ENCODE data around the gene TLE5. TPM values are rescaled to one million over a fixed set of nuclear protein-coding genes. Genes with fewer than 3 reads are reported as not detected.

Gene TLE5
- total and polyA plus RNA-seq, 10 of the 15 experiments (the other 5 are each of a cell fraction or from before 2014, with no cell fraction given): 2.5 to 373 (median 154) TPM

DNA sequence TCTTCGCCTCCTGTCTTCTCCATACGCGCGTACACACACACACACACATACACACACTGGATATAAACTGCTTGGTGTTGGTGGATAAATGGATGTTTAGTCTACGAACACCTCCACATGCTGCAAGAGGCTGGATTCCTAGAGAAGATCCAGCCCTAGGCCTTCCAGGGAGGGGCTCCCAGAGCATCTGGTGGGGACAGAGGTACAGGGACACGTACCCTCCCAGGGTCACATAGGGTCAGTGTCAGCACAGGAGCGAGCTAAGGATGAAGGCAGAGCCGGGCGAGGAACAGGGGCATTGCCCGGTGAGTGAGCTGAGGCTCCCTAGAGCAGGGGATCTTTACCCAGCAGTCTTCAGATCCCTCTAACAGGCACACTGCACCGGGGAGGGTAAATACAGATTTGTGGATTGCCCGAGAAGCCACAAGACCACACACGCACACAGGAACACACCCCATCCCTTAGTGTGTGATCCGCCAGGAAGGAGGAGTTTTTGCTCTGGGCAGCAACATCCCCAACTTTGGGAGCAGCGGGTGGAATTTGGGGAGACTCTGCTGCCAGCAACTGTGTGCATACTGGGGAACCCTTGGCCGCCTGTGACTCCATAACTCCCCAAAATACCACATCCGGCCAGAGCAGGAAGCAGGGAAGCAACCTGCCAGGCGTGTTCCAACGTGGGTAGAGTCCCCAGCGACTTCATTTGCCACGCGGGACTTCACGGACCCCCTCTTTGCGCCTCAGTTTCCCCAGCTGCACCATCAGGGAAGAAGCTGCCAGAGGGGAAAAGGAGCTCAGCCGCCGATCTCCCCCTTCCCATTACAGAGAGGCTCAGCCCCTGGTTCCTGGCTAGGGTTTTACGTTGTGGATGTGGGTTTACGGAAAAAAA, 27.4 kb downstream of the TLE5 start (continued):
- TF ChIP-seq IKZF2 (IDR thresholded peaks at IDR 0.05): peak; percentile 81 to 82
- 0 out of 2 replicates have a peak, but pooled peaks have one; percentile 9 for TF ChIP-seq BCL11A (IDR thresholded peaks at IDR 0.05; ENCODE audit: low read depth, low read length)
- TF ChIP-seq GATAD2B (conservative IDR thresholded peaks at IDR 0.05; ENCODE audit: low read depth): peak; percentile 69
- no peak for TF ChIP-seq ZZZ3 (IDR thresholded peaks at IDR 0.05; ENCODE audit: control insufficient read depth, insufficient read length, low read depth)
- peak; percentile 29; the same call in 1 of the 2 replicates for TF ChIP-seq DPF2 (IDR thresholded peaks at IDR 0.05)
- no peak for TF ChIP-seq EGR1 (IDR thresholded peaks at IDR 0.05; ENCODE audit: borderline replicate concordance in 1 of 2, low read depth in 2 of 2, low read length in 2 of 2)
- no peak for TF ChIP-seq ATF7 (IDR thresholded peaks at IDR 0.05; ENCODE audit: low read depth)
- TF ChIP-seq NR2F1 (conservative IDR thresholded peaks at IDR 0.05): no peak
- TF ChIP-seq TCF3 (IDR thresholded peaks at IDR 0.05; ENCODE audit: borderline replicate concordance, insufficient read depth, low read depth, low read length): no peak
- TF ChIP-seq GABPA (IDR thresholded peaks at IDR 0.05; ENCODE audit: low read depth): peak; percentile 79
- TF ChIP-seq CBX5 (IDR thresholded peaks at IDR 0.05; ENCODE audit: low read depth): no peak
- TF ChIP-seq, protein P1, sequence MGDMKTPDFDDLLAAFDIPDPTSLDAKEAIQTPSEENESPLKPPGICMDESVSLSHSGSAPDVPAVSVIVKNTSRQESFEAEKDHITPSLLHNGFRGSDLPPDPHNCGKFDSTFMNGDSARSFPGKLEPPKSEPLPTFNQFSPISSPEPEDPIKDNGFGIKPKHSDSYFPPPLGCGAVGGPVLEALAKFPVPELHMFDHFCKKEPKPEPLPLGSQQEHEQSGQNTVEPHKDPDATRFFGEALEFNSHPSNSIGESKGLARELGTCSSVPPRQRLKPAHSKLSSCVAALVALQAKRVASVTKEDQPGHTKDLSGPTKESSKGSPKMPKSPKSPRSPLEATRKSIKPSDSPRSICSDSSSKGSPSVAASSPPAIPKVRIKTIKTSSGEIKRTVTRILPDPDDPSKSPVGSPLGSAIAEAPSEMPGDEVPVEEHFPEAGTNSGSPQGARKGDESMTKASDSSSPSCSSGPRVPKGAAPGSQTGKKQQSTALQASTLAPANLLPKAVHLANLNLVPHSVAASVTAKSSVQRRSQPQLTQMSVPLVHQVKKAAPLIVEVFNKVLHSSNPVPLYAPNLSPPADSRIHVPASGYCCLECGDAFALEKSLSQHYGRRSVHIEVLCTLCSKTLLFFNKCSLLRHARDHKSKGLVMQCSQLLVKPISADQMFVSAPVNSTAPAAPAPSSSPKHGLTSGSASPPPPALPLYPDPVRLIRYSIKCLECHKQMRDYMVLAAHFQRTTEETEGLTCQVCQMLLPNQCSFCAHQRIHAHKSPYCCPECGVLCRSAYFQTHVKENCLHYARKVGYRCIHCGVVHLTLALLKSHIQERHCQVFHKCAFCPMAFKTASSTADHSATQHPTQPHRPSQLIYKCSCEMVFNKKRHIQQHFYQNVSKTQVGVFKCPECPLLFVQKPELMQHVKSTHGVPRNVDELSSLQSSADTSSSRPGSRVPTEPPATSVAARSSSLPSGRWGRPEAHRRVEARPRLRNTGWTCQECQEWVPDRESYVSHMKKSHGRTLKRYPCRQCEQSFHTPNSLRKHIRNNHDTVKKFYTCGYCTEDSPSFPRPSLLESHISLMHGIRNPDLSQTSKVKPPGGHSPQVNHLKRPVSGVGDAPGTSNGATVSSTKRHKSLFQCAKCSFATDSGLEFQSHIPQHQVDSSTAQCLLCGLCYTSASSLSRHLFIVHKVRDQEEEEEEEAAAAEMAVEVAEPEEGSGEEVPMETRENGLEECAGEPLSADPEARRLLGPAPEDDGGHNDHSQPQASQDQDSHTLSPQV (IDR thresholded peaks at IDR 0.05): no peak
- no peak for TF ChIP-seq TCF12 (IDR thresholded peaks at IDR 0.05; ENCODE audit: low read depth, low read length)
- peak; percentile 83 for TF ChIP-seq IKZF1 (conservative IDR thresholded peaks at IDR 0.05)
- no peak for TF ChIP-seq SP1 (IDR thresholded peaks at IDR 0.05; ENCODE audit: low read depth, low read length)
- no peak for TF ChIP-seq YBX1 (IDR thresholded peaks at IDR 0.05)
- TF ChIP-seq EP300 (IDR thresholded peaks at IDR 0.05; ENCODE audit: borderline replicate concordance in 1 of 2, control insufficient read depth in 1 of 2, low read depth in 2 of 2, low read length in 2 of 2): no peak
- TF ChIP-seq SUZ12 (IDR thresholded peaks at IDR 0.05; ENCODE audit: unreplicated experiment): no peak
- TF ChIP-seq ESRRA (IDR thresholded peaks at IDR 0.05; ENCODE audit: low read length): no peak
- TF ChIP-seq JUNB (IDR thresholded peaks at IDR 0.05): no peak
- TF ChIP-seq HDAC6 (IDR thresholded peaks at IDR 0.05; ENCODE audit: unreplicated experiment): no peak
- TF ChIP-seq, protein P2, sequence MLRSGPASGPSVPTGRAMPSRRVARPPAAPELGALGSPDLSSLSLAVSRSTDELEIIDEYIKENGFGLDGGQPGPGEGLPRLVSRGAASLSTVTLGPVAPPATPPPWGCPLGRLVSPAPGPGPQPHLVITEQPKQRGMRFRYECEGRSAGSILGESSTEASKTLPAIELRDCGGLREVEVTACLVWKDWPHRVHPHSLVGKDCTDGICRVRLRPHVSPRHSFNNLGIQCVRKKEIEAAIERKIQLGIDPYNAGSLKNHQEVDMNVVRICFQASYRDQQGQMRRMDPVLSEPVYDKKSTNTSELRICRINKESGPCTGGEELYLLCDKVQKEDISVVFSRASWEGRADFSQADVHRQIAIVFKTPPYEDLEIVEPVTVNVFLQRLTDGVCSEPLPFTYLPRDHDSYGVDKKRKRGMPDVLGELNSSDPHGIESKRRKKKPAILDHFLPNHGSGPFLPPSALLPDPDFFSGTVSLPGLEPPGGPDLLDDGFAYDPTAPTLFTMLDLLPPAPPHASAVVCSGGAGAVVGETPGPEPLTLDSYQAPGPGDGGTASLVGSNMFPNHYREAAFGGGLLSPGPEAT (IDR thresholded peaks at IDR 0.05; ENCODE audit: low read depth): peak; percentile 81
- TF ChIP-seq CREM (IDR thresholded peaks at IDR 0.05; ENCODE audit: low read depth): no peak
- TF ChIP-seq MEF2B (IDR thresholded peaks at IDR 0.05; ENCODE audit: partially characterized antibody, poor library complexity, severe bottlenecking): no peak
- TF ChIP-seq BRCA1 (IDR thresholded peaks at IDR 0.05; ENCODE audit: low read depth, low read length): no peak
- no peak for TF ChIP-seq ZSCAN29 (IDR thresholded peaks at IDR 0.05)
- TF ChIP-seq TBL1XR1 (IDR thresholded peaks at IDR 0.05; ENCODE audit: low read depth, low read length): no peak
- TF ChIP-seq JUND (IDR thresholded peaks at IDR 0.05; ENCODE audit: low read depth, low read length): no peak

Data from GM12878 (cell line).